Tibial nerve (tissue), 4 donors: ENCODE measurements around the gene SUFU. TPM values are rescaled to one million over a fixed set of nuclear protein-coding genes. Genes with fewer than 3 reads are reported as not detected.

Source experiments
- DNase-seq, 2 donors: peaks; one replicate each; pipeline ENCODE4 v3.0.0-alpha.2; 2019; ENCODE audit warnings: low spot score in 2 of 2
- H3K27ac ChIP-seq, 4 donors: fragments of 200-600 bp; sonication (generic) in 3 of 4; one replicate each; pipeline ENCODE4 v1.5.1; 2017 to 2019; ENCODE audit warnings: mild to moderate bottlenecking in 1 of 4
- H3K27me3 ChIP-seq, 2 donors: fragments of 200-600 bp; sonication (generic) in 1 of 2; one replicate each; pipeline versions ENCODE4 v1.5.1 to v1.6.0; 2017 to 2019
- H3K36me3 ChIP-seq, 3 donors: fragments of 200-600 bp; sonication (generic); one replicate each; pipeline ENCODE4 v1.5.1; 2018 to 2019
- H3K4me1 ChIP-seq, 4 donors: fragments of 200-600 bp; sonication (generic) in 3 of 4; one replicate each; pipeline ENCODE4 v1.5.1; 2017 to 2019
- H3K4me3 ChIP-seq, 4 donors: fragments of 200-600 bp; sonication (generic) in 3 of 4; one replicate each; pipeline ENCODE4 v1.5.1; 2017 to 2019; ENCODE audit warnings: mild to moderate bottlenecking in 1 of 4, moderate library complexity in 1 of 4
- H3K9me3 ChIP-seq, 4 donors: fragments of 200-600 bp; sonication (generic) in 3 of 4; one replicate each; pipeline ENCODE4 v1.5.1; 2017 to 2019
- CTCF ChIP-seq, 5 experiments: fragments of 200-600 bp in 3 of 5; fragments of 450-650 bp in 2 of 5; sonication (generic) in 3 of 5; IDR thresholded peaks; one replicate each; pipeline ENCODE4 v1.5.1; 2016 to 2019; ENCODE audit warnings: antibody characterized with exemption in 5 of 5, mild to moderate bottlenecking in 3 of 5, moderate library complexity in 2 of 5
- EP300 ChIP-seq, 2 donors: sonication (generic); formaldehyde crosslinking; IDR thresholded peaks; one replicate each; pipeline ENCODE4 v1.6.1; 2017; ENCODE audit warnings: antibody characterized with exemption in 2 of 2, mild to moderate bottlenecking in 1 of 2
- POLR2A ChIP-seq, 2 donors: fragments of 450-650 bp; IDR thresholded peaks; one replicate each; pipeline ENCODE4 v1.6.1; 2017; ENCODE audit warnings: antibody characterized with exemption in 2 of 2, mild to moderate bottlenecking in 2 of 2, moderate library complexity in 2 of 2
- WGBS, 2 donors: methylation state at CpG; one replicate each; pipeline ENCODE4 v1.1.5; 2018; 5-methylcytosine and 5-hydroxymethylcytosine counted together
- small RNA-seq: library from RNA; depleted of rRNA; stranded (forward); fragments of <200 nt; gene quantifications from one replicate; pipeline ENCODE3, GENCODE V24; 2016
- total RNA-seq, 4 donors: library from RNA; depleted of rRNA; stranded (reverse); fragments of >200 nt; gene quantifications; one replicate each; pipeline ENCODE4 v1.1.0, GENCODE V29; 2016

Gene SUFU
- total RNA-seq, 4 donors from 2014 or later, result 9.8 to 17.1 (median 14.2) TPM

DNA sequence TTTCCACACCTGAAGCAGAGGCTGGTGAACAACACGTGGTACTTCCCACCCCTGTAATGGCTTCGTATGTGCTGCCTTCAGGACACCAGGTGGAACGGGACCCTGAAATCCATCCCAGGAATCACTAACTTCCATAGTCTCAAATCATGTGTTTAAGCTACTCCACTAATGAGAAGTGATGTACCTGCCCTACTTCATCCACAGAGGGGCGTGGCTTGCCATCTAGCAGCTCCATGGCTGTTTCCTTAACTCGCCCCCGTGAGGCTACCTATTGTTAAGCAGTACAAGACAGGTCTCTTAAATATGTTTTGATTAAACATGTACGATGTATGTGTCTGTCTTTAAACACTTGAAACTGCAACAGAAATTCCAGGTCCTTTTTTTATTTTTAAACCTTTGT, 178.6 kb downstream of the SUFU start:
- Histone ChIP-seq H3K9me3 (no peaks in the 10 kb centered on the region), H3K4me1 (peaks cover 0 to 23% (median 18%) of the 10 kb centered on the region in 4 donors), H3K4me3 (no peak overlapping the region), H3K36me3 (peaks cover 0 to 55% (median 0%) of the 10 kb centered on the region in 3 donors), H3K27ac (no peak overlapping the region), H3K27me3 (no peaks in the 10 kb centered on the region)
- WGBS, 2 donors, result 93 to 96% methylated on average over 7 of the region's 7 CpGs
- no peak for TF ChIP-seq CTCF (IDR thresholded peaks at IDR 0.05)
- TF ChIP-seq EP300 (IDR thresholded peaks at IDR 0.05), result no peak
- TF ChIP-seq POLR2A (IDR thresholded peaks at IDR 0.05), result no peak
- no peak for DNase-seq

DNA sequence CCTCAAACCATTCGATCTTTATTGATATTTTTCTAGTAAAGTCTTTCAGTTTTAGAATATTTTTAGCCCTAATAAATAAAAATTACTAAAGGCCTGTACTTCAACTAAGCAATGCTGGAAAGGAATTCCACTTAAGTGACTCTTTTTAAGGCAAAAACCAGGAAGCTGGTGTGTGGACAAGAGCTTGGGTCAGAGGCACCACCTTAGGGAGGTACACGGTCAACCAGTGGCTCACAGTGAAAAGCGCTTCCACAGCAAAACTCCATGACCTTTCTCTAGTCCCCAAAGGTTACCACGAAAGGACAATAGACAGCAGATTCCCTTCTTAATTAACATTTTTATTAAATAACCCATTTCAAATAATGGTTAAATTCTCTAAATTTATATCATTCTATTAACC, 179.2 kb downstream of the SUFU start:
- no peak overlapping the region for H3K4me3 ChIP-seq
- H3K27me3 ChIP-seq, result no peaks in the 10 kb centered on the region
- 79 to 87% methylated on average over 4 of the region's 4 CpGs for WGBS, 2 donors
- no peak for DNase-seq
- TF ChIP-seq EP300 (IDR thresholded peaks at IDR 0.05) (no peak), POLR2A (IDR thresholded peaks at IDR 0.05) (no peak), CTCF (IDR thresholded peaks at IDR 0.05) (no peak)
- H3K36me3 ChIP-seq, result peaks cover 0 to 60% (median 0%) of the 10 kb centered on the region in 3 donors
- H3K27ac ChIP-seq, result no peak overlapping the region
- H3K9me3 ChIP-seq, result no peaks in the 10 kb centered on the region
- peaks cover 0 to 17% (median 15%) of the 10 kb centered on the region in 4 donors for H3K4me1 ChIP-seq

Small RNA genes lying within 50 kb of the gene (small RNA-seq; reads per million reads assigned to genes)
- not detected for gene RNU6-43P

Other genes with a start within 250 kb of the SUFU start
- gene NFKB2, start 108.3 kb upstream of the SUFU start, total RNA-seq, result 10 to 100 TPM; 19.3 to 49.2 (median 31.8) TPM
- 1 to 10 TPM in 1 of 4 donors, under 1 TPM in 3; 0.30 to 1.1 (median 0.70) TPM for gene PSD, start 85.2 kb upstream of the SUFU start, total RNA-seq
- 10 to 100 TPM; 25.8 to 51.1 (median 46.2) TPM for gene FBXL15, start 83.1 kb upstream of the SUFU start, total RNA-seq
- gene CUEDC2, start 71.4 kb upstream of the SUFU start, total RNA-seq, result 100 to 1,000 TPM in 3 of 4 donors, 10 to 100 TPM in 1; 86.4 to 195 (median 131) TPM
- gene C10orf95, start 52.4 kb upstream of the SUFU start, total RNA-seq, result 1 to 10 TPM in 1 of 4 donors, not detected in 3; 1.4 TPM
- 100 to 1,000 TPM in 2 of 4 donors, 10 to 100 TPM in 2; 85.5 to 114 (median 105) TPM for gene ACTR1A, start 1.3 kb upstream of the SUFU start, total RNA-seq
- 100 to 1,000 TPM; 156 to 206 (median 157) TPM for gene TRIM8, start 140.5 kb downstream of the SUFU start, total RNA-seq
- 10 to 100 TPM; 11.0 to 17.7 (median 13.8) TPM for gene ARL3, start 210.4 kb downstream of the SUFU start, total RNA-seq
- gene SFXN2, start 210.7 kb downstream of the SUFU start, total RNA-seq, result 10 to 100 TPM in 3 of 4 donors, 1 to 10 TPM in 1; 7.2 to 26.4 (median 11.3) TPM
- 100 to 1,000 TPM in 3 of 4 donors, 10 to 100 TPM in 1; 89.4 to 191 (median 158) TPM for gene WBP1L, start 240.0 kb downstream of the SUFU start, total RNA-seq